NCI-H774 (cell line): ENCODE results near the gene SMIM35.

ENCODE experiments used
- DNase-seq: peaks from one replicate; lab custom pipeline; 2025; lab: John Stamatoyannopoulos, UW

The SMIM35 gene

DNA sequence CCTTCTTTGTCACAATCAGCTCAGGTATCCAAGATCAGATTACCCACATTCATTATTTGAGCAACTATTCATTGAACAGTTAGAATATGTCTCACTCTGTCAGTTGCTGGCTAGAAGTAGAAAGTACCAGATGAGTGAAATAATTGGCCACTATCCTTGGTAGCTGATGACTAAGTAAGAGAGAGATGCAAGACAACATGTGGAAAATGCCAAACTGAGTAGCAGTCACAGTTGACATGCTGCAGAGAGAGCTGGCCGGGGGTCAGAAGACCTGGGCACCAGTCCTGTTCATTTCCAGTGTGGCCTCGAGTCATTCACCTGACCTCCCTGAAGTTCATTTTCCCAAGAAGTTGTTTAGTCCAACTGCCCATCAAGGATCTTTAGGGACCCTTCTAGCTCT lies 22.5 kb upstream of the SMIM35 start:
- DNase-seq: no peak

DNA sequence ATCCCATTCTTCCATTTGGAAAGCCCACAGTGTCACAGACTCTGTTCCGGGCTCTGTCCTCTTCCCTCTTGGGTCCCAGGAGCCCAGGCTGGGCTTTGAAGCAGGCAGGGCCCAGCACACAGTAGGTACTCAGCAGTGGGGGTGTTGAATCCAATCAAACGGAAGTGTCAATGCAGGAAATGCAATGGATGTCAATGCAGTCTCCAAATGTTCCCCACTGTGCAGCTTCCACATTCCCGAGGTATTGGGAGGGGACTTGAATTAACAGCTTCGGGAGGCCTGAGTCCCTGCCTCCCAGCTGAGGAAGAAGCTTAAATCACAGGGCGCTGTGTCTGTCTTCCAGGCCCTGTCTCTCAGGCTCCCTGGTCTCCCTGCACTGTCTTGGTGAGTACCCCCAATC lies 21.8 kb upstream of the SMIM35 start:
- DNase-seq: no peak

DNA sequence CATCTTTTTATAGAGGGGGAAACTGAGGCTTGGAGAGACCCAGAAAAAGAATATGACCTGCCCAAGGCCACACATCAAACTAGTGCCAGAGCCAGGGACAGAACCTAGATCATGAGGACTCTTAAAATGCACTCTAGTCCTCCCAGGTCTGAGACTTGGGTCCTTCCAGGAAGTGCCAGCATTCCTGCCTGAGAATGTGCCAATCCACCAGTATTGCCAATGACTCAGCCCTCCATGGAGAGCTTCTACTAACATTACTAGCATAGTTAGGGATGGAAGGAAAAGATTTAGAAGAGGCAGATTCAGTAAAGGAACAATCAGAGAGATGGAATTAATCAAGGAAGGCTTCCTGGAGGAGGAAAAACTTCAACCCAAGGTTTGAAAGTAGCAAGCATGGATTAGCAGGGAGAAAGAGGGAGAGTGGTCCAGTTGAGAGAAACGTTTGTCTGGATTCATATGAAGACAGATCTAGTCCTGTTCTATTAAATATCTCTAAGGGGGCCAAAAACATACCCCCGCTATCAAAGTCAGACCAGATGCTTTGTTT lies 20.1 kb upstream of the SMIM35 start:
- no peak for DNase-seq

DNA sequence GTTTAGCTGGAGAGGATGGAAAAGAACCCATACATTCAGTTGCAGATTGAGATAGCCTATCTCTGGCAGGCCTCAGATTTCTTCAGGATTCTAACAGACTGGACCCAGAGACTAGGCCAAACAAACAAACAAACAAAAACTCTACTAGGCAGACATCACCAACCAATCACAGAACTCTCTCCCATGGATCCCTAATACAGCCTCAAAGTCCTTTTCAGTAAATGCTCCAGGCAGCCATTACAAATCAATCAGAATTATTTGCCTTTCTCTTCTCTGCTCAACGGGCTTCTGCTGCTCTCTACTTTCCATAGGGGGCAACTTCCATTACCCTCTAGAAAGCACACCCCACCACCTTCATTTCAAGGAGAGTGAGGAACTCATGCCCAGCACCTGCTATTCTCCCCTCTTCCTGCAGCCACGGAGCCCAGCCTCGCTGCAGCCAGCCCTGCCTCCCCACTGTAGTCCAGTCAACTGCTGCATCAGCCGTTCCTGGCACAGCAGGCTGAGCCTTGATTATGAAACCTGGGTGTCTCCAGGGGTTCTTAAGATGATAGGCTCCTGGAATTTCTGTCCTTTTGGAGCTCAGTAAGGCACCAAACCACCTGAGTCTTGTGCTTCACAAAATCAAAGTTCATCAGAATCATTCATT lies 19.0 kb upstream of the SMIM35 start:
- DNase-seq: no peak

DNA sequence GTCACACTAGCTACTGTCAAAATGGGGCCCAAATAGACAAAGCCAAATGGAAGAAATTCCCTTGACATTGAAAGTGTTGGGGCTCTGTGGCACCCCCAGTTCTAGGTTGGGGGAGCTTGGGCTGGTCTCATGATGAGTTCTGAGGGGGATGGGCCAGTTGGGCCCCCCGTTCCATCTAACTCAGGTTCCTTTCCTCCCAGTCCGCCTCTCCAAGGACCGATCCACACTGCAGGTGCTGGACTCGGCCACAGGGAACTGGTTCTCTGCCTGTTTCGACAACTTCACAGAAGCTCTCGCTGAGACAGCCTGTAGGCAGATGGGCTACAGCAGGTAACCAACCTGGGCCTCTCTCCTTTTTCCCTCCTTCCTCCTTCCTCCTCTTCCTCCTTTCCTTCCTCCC lies 17.7 kb upstream of the SMIM35 start:
- DNase-seq: no peak

DNA sequence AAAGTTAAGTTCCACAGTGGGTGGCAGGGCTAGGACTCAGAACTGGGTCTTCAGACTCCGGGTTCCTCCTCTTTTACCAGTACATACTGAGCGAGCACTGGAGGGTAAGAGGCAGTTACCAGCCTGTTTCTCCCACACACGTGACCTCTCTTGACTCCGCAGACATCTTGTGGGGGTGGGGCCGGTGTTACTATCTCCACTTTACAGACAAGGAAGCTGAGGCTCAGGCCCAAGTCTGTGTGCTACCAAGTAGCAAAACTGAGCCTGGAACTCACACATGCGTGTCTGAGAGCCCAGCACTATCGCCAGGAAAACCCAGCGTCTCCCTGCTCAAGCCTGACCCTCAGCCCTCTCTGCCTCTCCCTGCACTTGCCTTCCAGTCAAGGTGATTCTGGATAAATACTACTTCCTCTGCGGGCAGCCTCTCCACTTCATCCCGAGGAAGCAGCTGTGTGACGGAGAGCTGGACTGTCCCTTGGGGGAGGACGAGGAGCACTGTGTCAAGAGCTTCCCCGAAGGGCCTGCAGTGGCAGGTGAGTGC lies 16.0 kb upstream of the SMIM35 start:
- no peak for DNase-seq

DNA sequence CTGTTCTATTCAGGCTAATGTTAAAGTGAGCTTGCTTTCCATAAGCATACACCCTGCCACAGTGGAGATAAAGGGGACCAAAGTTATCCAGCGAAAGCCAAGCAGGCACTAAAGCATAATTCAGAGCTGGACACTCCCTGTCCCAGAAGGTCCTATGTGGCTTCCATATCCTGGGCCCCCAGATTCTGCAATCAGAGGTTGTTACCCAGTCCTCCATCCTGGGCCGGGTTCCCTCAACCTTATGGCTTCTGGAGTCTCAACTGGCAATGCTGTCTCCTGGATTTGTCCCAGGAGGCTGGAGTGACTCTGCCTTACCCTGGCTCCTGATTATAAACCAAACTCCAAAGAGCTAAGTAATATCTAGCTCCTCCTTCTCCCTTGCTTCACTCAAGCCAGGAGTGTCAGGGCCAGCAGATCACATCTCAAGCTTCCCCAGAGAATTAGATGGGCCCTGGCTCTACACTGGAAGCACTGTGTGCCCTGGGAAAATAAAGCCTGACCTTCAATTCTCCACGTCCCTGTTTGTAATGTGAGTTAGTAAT lies 14.0 kb upstream of the SMIM35 start:
- DNase-seq: no peak

DNA sequence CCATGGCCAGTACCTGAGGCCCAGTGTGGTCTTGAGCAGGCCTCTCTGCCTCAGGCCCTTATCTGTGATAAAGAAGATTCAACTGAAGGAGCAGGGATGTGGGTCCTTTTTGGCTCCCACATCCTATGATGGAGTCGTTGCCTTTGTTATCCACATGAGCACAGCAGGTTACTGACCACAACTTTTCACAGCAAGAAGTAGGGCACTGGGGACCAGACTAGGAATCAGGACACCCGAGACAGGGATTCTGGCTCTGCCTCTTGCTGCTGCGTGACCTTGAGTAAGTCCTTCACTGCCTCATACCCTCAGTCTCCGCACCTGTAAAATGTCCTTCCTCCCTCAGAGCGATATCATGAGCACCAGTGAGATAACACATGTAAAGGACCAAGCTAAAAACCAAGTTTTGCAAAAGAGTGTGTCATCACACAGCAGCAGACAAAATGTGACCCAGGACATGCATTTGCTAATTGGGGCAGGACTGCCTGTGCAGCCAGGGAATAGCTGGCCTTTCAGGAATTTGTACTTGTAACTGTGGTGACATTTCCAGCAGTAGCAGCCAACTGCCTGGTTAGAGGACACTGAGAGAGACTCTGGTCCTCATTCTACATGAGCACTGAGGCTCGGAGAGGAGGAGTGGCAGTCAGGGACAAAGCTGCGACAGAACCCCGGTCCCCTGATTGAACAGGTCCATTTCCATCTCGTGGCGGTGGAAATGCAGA lies 13.2 kb upstream of the SMIM35 start:
- no peak for DNase-seq

DNA sequence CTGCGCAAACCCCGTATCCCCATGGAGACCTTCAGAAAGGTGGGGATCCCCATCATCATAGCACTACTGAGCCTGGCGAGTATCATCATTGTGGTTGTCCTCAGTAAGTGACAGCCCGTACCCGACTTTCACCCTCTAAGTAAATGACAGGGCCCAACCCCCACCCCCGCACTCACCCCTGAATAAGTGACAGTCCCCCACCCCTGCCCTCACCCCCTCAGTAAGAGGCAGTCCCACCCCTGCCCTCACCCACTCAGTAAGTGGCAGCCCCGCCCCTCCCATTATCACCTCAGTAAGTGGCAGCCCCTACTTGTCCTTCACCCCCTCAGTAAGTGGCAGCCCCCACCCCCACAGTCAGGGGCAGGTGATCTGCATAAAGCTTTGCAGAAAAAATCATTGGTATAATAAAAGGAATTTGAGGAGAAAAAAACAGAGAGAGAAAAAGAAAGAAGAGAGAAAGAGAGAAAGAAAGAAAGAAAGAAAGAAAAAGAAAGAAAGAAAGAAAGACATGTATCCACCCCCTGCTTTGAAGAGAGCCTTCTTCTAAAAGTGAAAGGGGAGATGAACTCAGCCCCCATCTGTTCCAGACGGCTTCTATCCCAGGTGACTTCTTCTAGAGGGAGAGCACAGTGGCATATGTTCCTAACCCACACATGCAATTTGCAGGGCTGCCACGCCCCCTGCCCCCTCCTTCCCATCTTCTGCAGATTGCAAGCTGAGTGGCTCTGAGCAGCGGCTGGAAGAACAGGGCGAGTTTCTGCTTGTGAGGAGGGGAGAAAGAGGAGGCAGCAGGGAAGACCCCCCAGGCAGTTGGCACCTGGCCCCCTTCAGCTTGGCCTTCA lies 12.5 kb upstream of the SMIM35 start:
- no peak for DNase-seq

DNA sequence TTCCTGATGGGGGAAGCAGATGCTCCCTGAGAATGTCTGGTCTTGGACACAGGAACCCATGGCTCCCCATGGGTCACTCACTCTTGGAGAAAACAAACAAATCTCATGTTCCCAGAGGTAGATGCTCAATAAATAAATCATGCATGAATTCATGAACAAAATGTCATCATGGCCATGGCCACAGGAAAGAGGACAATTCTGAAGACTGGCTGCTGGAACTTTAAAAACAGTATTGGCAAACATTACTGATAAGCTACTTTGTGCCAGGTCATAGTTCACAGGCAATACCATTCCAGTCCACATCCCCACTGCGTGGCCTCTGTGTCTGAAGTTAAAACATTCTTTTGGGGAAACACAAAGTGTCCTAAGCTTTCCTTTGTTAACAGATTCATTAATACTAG lies 9.2 kb upstream of the SMIM35 start:
- DNase-seq: no peak

DNA sequence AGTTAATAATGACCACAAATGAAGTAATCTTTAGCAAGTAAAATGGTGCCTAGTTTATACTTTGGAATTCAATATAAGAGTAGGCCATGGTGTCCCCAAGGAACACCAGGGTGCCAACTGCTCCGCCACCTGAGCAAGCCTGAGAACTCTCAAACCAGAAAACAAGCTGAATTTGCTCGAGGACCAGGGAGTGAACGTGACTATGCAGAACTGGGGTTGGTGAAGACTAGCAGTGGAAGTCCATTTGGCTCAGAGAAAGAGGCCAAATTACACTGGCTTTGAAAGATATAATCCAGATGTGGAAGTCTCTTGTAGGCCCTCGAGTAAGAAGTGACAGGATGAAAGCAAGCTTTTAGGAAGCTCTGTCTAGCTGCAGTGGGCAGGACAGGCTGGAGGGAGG lies 8.7 kb upstream of the SMIM35 start:
- no peak for DNase-seq

DNA sequence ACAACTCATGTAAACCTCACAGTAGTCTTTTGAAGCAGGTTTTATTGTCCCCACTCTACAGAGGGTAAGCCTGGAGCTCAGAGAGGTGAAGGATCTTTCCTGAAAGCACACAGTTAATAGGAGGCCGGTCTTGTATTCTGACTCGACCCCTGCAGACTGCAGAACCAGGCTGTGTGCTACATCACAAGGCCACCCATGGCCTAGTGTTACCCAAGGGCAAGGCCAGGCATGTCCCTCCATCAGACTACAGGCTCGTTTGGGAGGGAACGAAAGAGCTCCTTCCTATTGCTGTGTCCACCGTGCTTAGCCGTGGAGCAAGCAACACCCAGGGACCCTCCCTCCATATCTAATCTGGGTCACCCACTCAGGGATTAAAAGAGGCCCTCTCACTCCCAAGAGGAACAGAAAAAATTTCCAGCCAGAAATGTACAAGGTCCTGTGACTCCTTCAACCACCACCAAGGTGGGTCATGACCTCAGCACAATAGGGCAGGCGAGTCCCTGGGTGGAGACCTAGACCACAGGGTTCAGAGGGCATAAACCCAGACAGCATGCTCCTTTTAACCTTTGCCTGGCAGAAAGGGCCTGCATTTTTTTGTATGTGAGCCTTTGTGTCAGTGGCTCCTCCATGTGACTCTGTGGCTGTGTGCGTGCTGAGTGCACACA lies 6.3 kb upstream of the SMIM35 start:
- DNase-seq: no peak

DNA sequence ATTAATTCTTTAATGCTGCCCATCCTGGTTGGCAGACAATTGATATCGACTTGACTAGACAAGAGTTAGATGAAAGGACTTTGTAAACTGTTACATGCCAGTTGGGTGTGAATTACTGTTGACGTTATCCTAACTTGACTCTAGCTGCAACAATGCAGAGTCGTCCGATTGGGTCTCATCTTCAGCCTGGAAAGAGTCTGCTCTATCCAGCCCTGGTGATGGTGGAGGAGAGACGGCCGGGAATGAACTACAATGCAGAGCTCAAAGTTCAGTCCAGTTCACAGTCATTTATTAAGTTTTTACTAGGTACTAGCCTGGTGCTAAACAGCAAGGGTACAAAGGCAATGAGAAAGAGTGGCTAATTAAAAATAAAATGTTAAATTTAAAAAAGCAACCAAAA lies 4.9 kb upstream of the SMIM35 start:
- DNase-seq: no peak

DNA sequence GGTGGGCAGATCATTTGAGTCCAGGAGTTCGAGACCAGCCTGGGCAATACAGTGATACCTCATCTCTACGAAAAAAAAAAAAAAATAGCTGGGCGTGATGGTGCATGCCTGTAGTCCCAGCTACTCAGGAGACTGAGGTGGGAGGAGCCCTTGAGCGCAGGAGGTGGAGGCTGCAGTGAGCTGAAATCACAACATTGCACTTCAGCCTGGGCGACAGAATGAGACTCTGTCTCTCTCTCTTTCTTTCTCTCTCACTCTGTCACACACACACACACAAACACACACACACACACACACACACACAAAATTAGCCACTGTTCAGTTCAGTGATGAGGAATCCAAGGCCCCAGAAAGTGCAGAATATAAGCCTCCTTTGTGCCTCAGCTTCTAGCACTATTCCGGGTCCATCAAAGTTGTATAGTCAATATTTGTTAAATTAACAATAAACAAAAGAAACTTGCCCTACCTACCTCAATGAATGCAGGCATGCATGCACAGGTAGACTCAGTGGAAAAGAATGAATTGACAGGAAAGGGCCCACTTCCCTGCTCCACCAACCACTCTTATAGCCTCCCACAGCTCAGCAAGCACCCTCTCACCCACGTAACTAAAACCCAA lies 3.9 kb upstream of the SMIM35 start:
- no peak for DNase-seq

DNA sequence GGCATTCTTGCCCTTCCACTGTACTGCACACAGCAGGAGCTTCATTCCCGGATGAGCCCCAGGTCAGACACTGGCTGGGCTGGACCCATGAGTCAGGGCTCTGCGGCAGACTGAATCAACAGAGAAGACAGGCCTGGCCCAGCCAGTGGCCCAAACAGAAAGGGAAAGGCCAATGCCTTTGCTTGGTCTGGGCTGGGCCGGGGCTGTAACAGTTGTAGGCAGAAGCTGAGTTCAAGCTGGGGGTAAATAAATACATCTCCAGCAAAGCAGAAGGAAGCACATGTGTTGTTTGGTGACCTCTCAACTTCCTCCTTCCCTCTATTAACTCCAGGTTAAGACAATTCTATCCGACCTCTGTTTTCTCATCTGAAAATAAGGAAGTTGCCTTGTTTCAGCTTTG lies 1.8 kb upstream of the SMIM35 start:
- no peak for DNase-seq

DNA sequence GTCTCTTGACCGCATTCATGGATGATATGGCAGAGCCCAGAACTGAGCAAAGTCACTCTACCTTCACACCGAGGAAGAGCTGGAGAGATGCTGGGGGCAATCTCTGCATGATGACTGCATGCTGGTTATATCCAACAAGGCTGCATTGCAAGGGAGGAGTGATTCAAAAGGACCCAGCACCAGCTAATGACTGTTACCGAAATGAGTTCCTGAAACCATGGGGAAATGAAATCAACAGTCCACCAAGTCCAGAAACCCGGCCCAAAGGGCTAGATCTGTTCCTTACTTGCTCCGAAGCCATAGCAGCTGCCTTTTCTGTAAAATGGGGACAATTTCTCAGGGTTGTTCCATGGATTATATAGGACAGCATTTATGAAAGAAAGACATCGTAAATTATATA lies 1.2 kb upstream of the SMIM35 start:
- DNase-seq: no peak

DNA sequence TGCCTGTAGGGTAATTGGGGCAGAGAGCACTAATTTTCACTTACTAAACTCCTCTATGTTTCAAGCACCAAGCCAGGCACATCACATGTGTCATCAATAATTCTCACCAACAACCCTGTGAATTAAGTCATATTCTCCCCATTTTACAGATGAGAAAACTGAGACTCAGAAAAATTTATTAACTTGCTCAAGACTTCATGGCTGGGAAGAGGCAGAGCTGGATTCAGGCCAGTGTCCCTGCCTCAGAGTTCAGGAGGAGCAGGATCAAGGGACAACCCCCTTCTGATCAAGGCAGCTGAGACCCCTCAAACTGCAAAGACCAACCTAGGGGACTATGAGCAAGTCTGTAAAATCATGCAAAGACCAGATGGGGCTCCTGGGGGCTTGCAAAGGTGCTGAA lies 2.1 kb downstream of the SMIM35 start:
- DNase-seq: no peak

DNA sequence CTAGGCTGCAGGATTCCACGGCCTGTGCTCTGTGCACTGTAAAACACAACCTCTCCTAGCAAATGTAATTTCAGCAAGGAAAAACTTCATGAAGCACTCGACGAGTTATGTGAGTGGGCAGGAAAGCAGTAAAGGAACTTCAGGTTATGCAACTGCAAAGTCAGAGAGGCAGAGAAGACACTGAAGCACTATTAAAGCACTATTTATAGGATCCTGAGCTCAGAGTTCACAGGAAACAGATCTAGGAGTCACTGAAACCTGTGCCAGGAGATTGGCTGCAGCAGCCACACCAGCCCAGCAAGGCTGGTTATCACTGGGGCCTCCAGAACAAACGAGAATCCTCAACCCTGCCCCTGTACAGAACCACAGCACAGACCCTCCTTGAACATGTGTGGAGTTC lies 2.5 kb downstream of the SMIM35 start:
- DNase-seq: no peak

DNA sequence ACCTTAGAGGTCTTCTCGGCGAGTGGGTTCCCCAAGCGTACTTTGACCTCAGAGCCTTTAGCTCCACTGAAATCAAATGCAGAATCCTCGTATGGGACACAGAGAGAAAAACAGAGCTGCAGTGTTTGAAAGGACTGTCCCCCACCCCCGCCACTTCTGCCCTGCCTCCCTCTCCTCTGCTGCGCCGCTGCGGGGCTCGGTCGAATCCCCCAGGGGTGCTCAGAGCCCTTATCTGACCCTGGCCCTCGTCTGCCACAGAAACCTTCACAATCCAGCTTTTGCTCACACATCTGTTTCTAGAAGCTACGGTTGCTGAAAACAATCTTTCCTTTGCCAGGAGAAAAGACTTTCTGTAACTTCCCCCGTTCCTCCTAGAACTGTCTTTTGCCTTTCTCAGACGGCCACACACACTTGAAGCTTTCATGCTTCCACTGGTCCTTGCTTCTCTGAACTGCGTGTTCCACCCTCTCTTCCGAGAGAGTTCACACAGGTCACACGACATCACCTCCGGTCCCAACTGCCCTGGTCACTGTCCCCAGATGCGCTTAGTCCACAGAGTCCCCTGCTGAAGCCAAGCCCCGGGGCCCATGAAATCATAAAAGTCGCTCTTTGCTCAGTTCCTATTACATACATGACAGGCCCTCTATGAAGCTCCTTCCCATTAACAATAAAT lies 3.7 kb downstream of the SMIM35 start:
- DNase-seq: no peak

DNA sequence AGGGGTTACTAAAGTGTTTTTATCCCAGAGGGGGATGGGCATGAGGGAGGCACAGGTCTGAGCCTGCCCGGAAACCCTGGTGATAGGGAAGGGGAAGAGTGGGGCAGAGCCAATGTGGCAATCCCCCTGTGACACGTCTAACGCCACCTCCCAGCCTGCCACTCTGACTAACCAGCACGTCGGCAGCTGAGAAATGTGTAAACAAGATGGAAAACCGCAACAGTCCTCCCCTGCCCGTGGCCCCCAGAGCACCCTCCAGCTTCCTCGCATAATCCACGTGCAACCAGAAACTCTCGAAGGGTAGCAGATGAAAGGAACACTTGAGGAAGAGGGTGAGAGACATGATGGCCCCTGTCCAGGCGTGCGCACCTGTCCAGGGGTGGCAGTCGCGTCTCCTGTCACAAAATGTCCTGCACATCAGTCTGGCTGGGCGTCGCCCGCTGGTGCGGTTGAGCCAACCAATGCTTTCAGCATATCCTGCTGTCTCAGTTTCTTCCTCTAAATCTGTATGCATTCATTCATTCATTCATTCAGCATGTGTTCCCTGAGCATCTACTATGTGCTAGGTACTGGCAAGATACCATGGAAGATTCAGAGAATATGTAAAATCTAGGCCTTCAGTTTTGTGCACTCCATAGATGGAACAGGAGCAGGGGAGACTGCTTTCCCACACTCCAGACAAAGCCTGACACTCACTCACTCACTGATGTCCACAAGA lies 5.4 kb downstream of the SMIM35 start:
- no peak for DNase-seq
